HL-60 (cell line): ENCODE measurements around the gene ARHGEF16.

Experiments used
- DNase-seq, 2 experiments: peaks; one replicate each; pipeline ENCODE4 v3.0.0-alpha.2; 2010 to 2020; ENCODE audit warnings: low read depth in 1 of 2, low spot score in 1 of 2
- H3K27ac ChIP-seq: fragments of 250-450 bp; sonication (Bioruptor Pico); replicated peaks from 2 replicates; pipeline ENCODE4 v1.5.1; 2020; ENCODE audit warnings: mild to moderate bottlenecking, moderate library complexity
- H3K27me3 ChIP-seq: fragments of 250-450 bp; sonication (Bioruptor Pico); 2 replicates; pipeline ENCODE4 v1.5.1; 2021; ENCODE audit warnings: mild to moderate bottlenecking, moderate library complexity; ENCODE audit not compliant: insufficient read depth, poor library complexity, severe bottlenecking
- H3K4me3 ChIP-seq: replicated peaks from 2 replicates; pipeline ENCODE4 v1.5.1; 2011; ENCODE audit warnings: mild to moderate bottlenecking, control low read depth, low read length; ENCODE audit not compliant: insufficient read depth
- CTCF ChIP-seq: IDR thresholded peaks from one replicate; pipeline ENCODE4 v1.5.1; 2011; ENCODE audit warnings: low read length, control low read depth, inconsistent platforms; ENCODE audit not compliant: insufficient read depth
- GABPA ChIP-seq: IDR thresholded peaks from 2 replicates; pipeline ENCODE4 v1.6.1; 2012; ENCODE audit warnings: low read depth
- POLR2AphosphoS5 ChIP-seq: IDR thresholded peaks from 2 replicates; pipeline ENCODE4 v1.6.1; 2012; ENCODE audit warnings: low read depth
- REST ChIP-seq: IDR thresholded peaks from 2 replicates; pipeline ENCODE4 v1.6.1; 2012; ENCODE audit warnings: low read depth; ENCODE audit not compliant: insufficient replicate concordance
- SPI1 ChIP-seq: IDR thresholded peaks from 2 replicates; pipeline ENCODE4 v1.6.1; 2012; ENCODE audit warnings: low read depth, mild to moderate bottlenecking, borderline replicate concordance

The ARHGEF16 gene

GRCh38 chr1:3442901-3443300 lies 11.6 kb upstream of the ARHGEF16 start:
- TF ChIP-seq SPI1 (no peak), CTCF (no peak), POLR2AphosphoS5 (no peak), REST (no peak), GABPA (no peak)
- Histone ChIP-seq H3K27ac (no peak overlapping the region), H3K27me3 (no peaks in the 10 kb centered on the region), H3K4me3 (no peak overlapping the region)
- DNase-seq, result no peak

- Histone ChIP-seq H3K4me3 (no peak overlapping the region), H3K27ac (no peak overlapping the region), H3K27me3 (no peaks in the 10 kb centered on the region)
- DNase-seq, result no peak
- no peak for TF ChIP-seq POLR2AphosphoS5
- TF ChIP-seq SPI1, result no peak
- TF ChIP-seq CTCF, result no peak
- no peak for TF ChIP-seq GABPA
- no peak for TF ChIP-seq REST
Observed at GRCh38 chr1:3443807-3444206, 10.7 kb upstream of the ARHGEF16 start.

GRCh38 chr1:3444298-3444697 lies 10.2 kb upstream of the ARHGEF16 start:
- no peak for TF ChIP-seq POLR2AphosphoS5
- no peak for TF ChIP-seq REST
- no peak for TF ChIP-seq CTCF
- no peak for TF ChIP-seq SPI1
- TF ChIP-seq GABPA, result no peak

More at GRCh38 chr1:3444298-3444697, 10.2 kb upstream of the ARHGEF16 start:
- Histone ChIP-seq H3K27me3 (no peaks in the 10 kb centered on the region), H3K27ac (no peak overlapping the region), H3K4me3 (no peak overlapping the region)
- no peak for DNase-seq
